K562 (cell line): ENCODE data around the gene TOR1B. TPM values are rescaled to one million over a fixed set of nuclear protein-coding genes. Genes with fewer than 3 reads are reported as not detected.
A peak's percentile ranks its signal among the peaks of the same experiment; 100 is the strongest.

ENCODE experiments used
- BRCA1 ChIP-seq, 2 experiments: fragments of 450-650 bp in 1 of 2; sonication (generic) in 1 of 2; formaldehyde crosslinking in 1 of 2; IDR thresholded peaks; 2 replicates each; pipeline versions ENCODE4 v1.5.0 to v1.6.1; 2017 to 2020; ENCODE audit warnings: mild to moderate bottlenecking in 1 of 2, missing genetic modification reagents in 1 of 2
- ETS1 ChIP-seq: conservative IDR thresholded peaks from 2 replicates; pipeline ENCODE4 v1.6.1; 2011; ENCODE audit warnings: low read depth, mild to moderate bottlenecking, low read length; ENCODE audit not compliant: control insufficient read depth
- FOXK1 ChIP-seq: sonication (generic); formaldehyde crosslinking; IDR thresholded peaks from 2 replicates; pipeline ENCODE4 v1.8.0; 2022; ENCODE audit warnings: missing genetic modification reagents, mild to moderate bottlenecking, borderline replicate concordance
- NR2C2 ChIP-seq, 2 experiments: fragments of 200-800 bp in 1 of 2; sonication (Bioruptor generic) in 1 of 2; sonication (generic) in 1 of 2; formaldehyde crosslinking in 1 of 2; IDR thresholded peaks; 2 replicates each; pipeline versions ENCODE4 v1.6.1 to v1.8.0; 2016 to 2022; ENCODE audit warnings: mild to moderate bottlenecking in 1 of 2, missing compliant biosample characterization in 1 of 2, missing genetic modification characterization in 1 of 2, missing genetic modification reagents in 1 of 2
- PTTG1 ChIP-seq: fragments of 450-650 bp; IDR thresholded peaks from 2 replicates; pipeline ENCODE4 v1.6.1; 2016; ENCODE audit warnings: low read depth, mild to moderate bottlenecking, missing genetic modification characterization, missing compliant biosample characterization
- RBBP5 ChIP-seq: fragments of 200-600 bp; sonication (generic); IDR thresholded peaks from 2 replicates; pipeline ENCODE4 v1.6.1; 2012; ENCODE audit warnings: borderline replicate concordance, mild to moderate bottlenecking, low read length, control low read depth, inconsistent platforms; ENCODE audit not compliant: insufficient read depth, poor library complexity, severe bottlenecking
- RBM14 ChIP-seq: fragments of 200-400 bp; formaldehyde crosslinking; IDR thresholded peaks from 2 replicates; pipeline ENCODE4 v1.6.1; 2018; ENCODE audit warnings: low read depth, mild to moderate bottlenecking, low read length, moderate library complexity, borderline replicate concordance; ENCODE audit not compliant: insufficient read depth
- REST ChIP-seq, 2 experiments: fragments of 450-650 bp; formaldehyde crosslinking in 1 of 2; IDR thresholded peaks; 2 replicates each; pipeline versions ENCODE4 v1.4.0 to v1.6.1; 2014 to 2020; ENCODE audit warnings: mild to moderate bottlenecking in 2 of 2, borderline replicate concordance in 1 of 2, low read depth in 1 of 2
- TAL1 ChIP-seq: fragments of 450-650 bp; IDR thresholded peaks from 2 replicates; pipeline ENCODE4 v1.6.1; 2016; ENCODE audit warnings: mild to moderate bottlenecking
- THAP7 ChIP-seq: fragments of 250-450 bp; sonication (Bioruptor Pico); IDR thresholded peaks from 2 replicates; pipeline ENCODE4 v1.5.0; 2021
- ZNF224 ChIP-seq: sonication (generic); formaldehyde crosslinking; IDR thresholded peaks from 2 replicates; pipeline ENCODE4 v1.8.0; 2022; ENCODE audit warnings: mild to moderate bottlenecking, missing genetic modification reagents
- polyA plus RNA-seq, 8 experiments: library from polyadenylated mRNA; depleted of rRNA in 4 of 8; stranded (reverse) in 5 of 8; unstranded in 3 of 8; fragments of >200 nt; fragmentation: Nextera tagmentation in 2 of 8; fragmentation: Illumina TruSeq in 1 of 8; extraction: Ambion mirVana in 2 of 8; extraction: Trizol in 1 of 8; gene quantifications; 2 replicates each; pipeline versions ENCODE4 v1.2.1 to v1.2.3, GENCODE V29; 2011 to 2014; ENCODE audit warnings: inconsistent platforms in 1 of 8, missing spikeins in 1 of 8
- total RNA-seq, 7 experiments: library from RNA; depleted of rRNA in 6 of 7; stranded (reverse); fragments of >200 nt in 6 of 7; fragmentation: Illumina TruSeq in 2 of 7; extraction: Trizol in 2 of 7; gene quantifications; 2 replicates each; pipeline versions ENCODE4 v1.2.1 to v1.2.3, GENCODE V29; 2011 to 2021; ENCODE audit warnings: low replicate concordance in 1 of 7
- TF ChIP-seq, protein P1 (sequence below): sonication (generic); formaldehyde crosslinking; IDR thresholded peaks from 2 replicates; pipeline ENCODE4 v1.8.1; 2023; ENCODE audit warnings: mild to moderate bottlenecking, missing genetic modification reagents

The TOR1B gene
- total and polyA plus RNA-seq, 9 of the 15 experiments (the other 6 are each of a cell fraction or from before 2014, with no cell fraction given), result 4.2 to 36.5 (median 24.6) TPM

DNA sequence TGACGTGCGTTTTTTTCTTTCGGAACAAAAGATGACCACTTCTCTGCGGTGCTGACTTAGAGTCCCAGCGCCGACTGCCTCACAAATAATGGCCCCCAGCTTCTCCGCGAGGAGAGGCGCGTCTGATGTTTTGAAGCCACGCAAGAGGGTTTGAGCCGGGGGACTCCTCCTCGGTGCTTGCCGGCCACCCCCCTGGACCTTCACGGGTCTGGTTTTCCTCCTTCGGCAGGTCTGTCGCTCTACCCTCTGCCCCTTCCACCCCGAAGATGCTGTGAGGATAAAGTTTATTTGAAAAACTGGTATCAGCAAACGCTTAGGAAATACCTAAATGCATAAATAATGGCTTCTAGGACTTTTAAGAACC is 32.9 kb downstream of the TOR1B start (continued):
- TF ChIP-seq REST (IDR thresholded peaks at IDR 0.05; ENCODE audit: borderline replicate concordance) (no peak), REST (CRISPR knock-in tag; IDR thresholded peaks at IDR 0.05; ENCODE audit: low read depth) (no peak), ETS1 (no peak), BRCA1 (IDR thresholded peaks at IDR 0.05) (no peak), BRCA1 (CRISPR knock-in tag; IDR thresholded peaks at IDR 0.05) (no peak), TAL1 (no peak), THAP7 (CRISPR knock-in tag) (no peak), RBBP5 (no peak), NR2C2 (CRISPR knock-in tag; IDR thresholded peaks at IDR 0.05) (no peak), NR2C2 (tag; IDR thresholded peaks at IDR 0.05) (no peak), ZNF224 (no peak), PTTG1 (tag) (no peak), RBM14 (no peak), FOXK1 (peak; percentile 21; the same call in 1 of the 2 replicates)
- TF ChIP-seq, protein P1, sequence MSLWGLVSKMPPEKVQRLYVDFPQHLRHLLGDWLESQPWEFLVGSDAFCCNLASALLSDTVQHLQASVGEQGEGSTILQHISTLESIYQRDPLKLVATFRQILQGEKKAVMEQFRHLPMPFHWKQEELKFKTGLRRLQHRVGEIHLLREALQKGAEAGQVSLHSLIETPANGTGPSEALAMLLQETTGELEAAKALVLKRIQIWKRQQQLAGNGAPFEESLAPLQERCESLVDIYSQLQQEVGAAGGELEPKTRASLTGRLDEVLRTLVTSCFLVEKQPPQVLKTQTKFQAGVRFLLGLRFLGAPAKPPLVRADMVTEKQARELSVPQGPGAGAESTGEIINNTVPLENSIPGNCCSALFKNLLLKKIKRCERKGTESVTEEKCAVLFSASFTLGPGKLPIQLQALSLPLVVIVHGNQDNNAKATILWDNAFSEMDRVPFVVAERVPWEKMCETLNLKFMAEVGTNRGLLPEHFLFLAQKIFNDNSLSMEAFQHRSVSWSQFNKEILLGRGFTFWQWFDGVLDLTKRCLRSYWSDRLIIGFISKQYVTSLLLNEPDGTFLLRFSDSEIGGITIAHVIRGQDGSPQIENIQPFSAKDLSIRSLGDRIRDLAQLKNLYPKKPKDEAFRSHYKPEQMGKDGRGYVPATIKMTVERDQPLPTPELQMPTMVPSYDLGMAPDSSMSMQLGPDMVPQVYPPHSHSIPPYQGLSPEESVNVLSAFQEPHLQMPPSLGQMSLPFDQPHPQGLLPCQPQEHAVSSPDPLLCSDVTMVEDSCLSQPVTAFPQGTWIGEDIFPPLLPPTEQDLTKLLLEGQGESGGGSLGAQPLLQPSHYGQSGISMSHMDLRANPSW (CRISPR knock-in tag), result 0 out of 2 replicates have a peak, but pooled peaks have one; percentile 39
